Hematopoietic multipotent progenitor cell treated with erythropoietin and hydrocortisone succinate and interleukin-3 and kit ligand, for 6 days (in vitro differentiated cells): Measurements from ENCODE around the gene VAMP4.
A peak's percentile ranks its signal among the peaks of the same experiment; 100 is the strongest.

ENCODE experiments used
- DNase-seq: peaks from one replicate; pipeline ENCODE4 v3.0.0-alpha.2; 2015

Gene VAMP4, protein sequence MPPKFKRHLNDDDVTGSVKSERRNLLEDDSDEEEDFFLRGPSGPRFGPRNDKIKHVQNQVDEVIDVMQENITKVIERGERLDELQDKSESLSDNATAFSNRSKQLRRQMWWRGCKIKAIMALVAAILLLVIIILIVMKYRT

DNA sequence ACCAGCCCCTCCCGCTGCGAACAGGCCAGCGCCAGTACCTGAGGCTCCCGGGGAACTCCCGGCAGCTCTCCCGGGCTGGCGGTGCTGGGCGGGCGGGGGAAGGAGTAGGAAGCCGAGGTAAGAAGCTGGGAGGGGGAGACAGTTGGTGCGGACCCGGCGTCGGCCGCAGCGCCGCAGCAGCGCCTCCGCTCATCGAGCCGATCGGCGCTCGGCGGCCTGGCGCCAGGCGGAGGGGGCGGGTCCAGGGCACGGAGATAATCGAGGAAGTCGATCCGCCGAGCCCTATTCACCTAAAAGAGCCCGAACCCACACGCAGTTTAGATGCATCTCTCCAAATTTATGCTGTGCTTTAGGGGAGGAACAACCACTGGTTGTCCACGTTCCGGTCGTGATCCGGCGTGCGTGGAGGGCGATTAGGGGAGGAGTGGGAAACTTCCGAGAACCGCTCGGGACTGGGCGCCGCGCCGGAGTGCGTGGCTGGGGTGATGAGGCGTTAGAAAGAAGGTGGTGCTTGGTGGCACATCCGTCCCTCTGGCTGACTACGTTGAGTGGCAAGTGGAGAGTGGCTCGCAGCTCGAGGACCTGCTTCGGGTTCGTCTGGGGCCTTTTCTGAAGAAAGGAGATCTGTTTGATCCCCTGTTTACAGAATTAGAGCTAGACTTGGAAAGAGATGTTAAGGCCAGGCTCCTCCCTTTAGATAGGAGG lies at the start of gene VAMP4:
VAMP4 (minus strand) TSS at position 194 of the 705 bp plus-strand sequence. CDS start 3,651 bp downstream, outside the sequence.
- peak; percentile 93 for DNase-seq

DNA sequence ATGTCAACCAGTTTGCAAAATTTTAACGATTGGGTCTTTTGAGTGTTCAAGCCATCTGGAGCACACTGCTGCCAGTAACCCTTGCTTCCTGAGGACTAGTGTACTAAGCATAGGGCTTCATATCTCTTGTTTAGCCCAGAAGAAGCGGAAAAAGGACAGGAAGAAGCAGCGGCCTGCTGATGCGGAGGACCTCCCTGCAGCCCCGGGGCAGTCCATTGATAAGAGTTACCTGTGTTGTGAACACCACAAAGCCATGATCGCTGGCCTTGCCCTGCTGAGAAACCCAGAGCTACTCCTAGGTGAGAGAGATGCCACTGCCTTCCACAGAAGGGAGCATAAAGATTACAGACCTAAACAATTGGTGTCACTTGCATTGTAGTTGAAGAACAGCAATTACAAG lies 48.5 kb upstream of the VAMP4 start:
- no peak for DNase-seq

DNA sequence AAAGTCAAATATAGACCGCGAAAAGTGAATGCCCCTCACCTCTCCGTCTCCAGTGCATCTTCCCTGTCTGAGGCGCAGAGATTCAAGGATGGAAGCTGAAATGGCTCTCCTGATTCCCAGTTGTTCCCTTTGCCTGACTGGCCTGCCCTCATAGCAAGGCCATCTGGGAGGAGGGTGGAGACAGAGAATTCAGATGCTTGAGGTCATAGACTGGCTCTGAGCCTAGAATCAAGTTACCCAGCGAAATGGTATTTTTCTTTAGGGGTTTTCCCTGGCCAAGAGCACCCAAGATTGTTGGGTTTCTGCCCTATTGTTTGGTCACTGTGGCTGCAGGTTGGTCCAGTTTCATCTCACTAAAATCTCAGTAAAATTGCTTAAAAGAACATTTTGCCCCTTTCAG lies 46.8 kb upstream of the VAMP4 start:
- DNase-seq, result no peak

DNA sequence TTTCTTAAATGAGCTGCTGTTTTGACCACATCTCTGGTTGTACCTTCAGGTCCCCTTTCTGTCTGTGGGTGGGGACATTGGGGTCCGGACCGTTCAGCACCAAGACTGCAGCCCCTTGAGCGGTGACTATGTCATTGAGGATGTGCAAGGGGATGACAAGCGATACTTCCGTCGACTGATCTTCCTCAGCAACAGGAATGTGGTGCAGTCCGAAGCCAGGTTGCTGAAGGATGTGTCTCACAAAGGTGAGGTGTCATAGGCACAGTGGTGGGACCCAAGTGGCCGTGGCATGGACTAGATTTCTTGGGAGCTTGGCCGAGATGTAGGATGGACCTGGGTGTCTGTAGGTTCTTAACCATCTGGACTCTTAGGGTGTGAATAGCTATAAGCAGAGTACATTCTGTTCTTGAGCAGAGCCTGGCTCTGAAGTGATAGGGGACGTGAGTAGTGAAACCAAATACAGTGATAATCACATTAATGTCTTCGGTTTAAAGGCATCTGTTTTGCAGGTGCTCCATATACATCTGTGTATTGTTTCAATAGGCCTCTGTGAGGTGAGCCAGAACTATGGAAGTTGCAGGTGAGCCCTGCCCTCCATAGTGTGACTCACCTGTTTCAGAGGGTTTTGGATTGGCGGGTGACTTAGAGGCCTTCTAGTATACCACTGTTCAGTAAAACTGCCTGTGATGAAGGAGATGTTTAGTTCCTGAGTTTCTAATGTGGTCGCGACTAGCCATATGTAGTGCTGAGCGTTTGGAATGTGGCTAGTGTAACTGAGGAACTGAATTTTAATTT lies 46.0 kb upstream of the VAMP4 start:
- no peak for DNase-seq

DNA sequence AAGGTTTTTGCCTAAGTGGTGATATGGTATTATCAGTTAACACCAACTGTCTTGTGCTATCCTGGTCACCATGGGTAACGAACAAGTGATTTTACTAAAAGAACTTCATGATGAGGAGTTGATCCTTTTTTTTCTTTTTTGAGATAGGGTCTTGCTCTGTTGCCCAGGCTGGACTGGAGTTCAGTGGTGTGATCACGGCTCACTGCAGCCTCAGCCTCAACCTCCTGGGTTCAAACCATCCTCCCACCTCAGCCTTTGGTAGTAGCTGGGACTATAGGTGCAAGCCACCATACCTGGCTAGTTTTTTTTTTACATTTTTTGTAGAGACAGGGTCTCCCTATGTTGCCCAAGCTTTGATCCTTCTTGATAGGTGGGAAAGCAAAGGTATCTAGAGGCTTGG lies 44.7 kb upstream of the VAMP4 start:
- DNase-seq, result no peak

DNA sequence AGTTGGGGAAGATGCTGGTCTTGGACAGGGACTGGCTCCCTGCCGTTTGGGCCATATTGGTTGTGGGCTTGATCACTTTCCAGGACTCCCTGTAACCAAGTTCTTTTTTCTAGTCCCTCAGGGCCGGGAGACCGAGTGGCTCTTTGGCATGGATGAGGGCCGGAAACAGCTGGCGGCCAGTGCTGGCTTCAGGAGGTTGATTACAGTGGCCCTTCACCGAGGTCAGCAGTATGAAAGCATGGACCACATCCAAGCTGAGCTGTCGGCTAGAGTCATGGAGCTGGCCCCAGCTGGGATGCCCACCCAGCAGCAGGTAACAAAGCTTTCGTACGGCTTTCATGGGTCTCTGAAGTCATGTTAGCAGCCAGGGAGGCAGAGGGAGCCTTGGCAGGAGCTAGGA lies 43.9 kb upstream of the VAMP4 start:
- DNase-seq, result no peak

DNA sequence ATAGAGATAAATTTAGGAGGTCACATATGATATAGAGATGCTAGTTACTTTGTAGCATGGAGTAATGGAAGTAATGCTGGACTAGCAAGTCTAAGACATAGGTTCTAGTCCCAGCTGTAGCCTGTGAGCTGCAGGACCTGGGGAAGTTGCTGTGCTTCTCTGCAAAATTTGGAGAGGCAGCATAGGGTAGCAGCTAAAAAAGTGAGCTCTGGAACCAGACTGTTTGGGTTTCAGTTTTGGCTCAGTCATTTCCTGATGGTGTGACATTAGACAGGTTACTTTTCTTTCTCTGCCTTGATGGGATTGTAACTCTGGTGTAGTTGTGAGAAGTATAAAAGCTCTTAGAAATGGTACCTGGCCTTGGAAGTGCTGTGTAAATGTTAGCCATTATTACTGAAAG lies 42.9 kb upstream of the VAMP4 start:
- no peak for DNase-seq

DNA sequence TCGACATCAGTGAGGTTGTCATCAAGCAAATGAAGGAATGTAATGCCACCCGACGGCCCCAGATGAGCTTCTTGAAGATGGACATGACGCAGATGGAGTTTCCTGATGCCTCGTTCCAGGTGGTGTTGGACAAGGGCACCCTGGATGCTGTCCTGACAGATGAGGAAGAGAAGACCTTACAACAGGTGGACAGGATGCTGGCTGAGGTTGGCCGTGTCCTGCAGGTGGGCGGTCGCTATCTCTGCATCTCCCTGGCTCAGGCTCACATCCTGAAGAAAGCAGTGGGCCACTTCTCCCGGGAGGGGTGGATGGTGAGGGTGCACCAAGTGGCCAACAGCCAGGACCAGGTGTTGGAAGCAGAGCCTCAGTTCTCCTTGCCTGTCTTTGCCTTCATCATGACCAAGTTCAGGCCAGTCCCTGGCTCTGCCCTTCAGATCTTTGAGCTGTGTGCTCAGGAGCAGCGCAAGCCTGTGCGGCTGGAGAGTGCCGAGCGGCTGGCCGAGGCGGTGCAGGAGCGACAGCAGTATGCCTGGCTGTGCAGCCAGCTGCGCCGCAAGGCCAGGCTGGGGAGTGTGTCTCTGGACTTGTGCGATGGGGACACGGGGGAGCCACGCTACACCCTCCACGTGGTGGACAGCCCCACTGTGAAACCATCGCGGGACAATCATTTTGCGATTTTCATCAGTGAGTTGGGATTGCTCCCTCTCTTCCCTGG lies 42.1 kb upstream of the VAMP4 start:
- no peak for DNase-seq

DNA sequence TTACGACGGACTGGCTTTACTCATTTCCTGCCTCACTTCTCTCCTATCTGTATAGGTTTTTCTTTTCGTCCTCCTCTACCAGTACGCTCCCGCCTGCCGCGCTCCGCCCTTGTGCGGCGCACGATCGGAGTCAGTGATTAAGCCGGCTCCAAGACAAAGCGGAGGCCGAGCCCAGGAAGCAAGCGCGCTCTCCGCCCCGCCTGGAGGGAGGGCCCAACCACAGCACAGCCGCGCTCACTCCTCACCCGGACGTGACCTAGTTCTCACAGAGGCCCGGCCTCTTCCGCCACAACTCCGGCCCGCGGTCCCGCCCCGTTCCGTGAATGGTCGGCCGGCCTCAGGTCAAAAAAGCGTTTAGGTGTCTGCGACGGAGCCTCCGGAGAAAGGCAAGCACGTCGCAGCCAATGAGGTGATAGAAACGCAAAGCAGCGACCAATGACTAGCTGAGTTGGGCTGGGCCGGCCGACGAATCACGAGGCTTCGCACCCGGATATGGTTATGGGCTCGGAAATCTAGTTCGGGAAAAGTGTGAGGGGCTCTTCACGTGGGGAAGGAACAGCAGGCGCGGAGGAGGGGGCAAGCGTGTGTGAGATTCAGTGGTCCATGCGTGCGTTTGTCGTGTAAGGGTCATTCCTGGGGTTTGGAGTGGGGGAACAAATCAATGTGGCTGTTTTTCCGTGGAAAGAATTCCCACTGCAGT lies 39.5 kb upstream of the VAMP4 start, which contains the start of gene METTL13:
METTL13 (plus strand) TSS at position 485 of the 700 bp plus-strand sequence. CDS start 308 bp downstream, outside the sequence.
- DNase-seq, result peak; percentile 99

DNA sequence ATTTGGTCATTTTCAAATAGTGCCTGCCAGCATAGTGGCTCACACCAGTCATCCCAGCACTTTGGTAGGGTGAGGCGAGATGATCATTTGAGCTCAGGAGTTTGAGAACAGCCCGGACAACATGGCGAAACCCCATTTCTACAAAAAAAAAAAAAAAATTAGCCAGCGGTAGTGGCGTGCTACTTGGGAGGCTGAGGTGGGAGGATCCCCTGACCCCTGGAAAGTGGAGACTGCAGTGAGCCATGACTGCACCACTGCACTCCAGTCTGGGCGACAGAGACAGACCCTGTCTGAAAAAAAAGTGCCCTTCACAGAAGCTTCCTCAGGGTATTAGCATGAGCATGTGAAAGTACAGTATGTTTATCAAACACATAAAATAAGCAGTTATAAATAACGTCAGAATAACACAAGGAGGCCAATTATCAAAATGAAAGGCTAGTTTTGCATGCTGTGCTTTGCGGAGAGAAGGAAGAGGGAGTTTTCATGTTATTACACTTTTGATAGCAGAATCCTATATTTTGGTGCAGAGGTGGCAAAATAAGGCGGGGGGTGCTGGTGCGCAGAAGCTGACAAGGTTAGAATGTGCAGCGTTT lies 38.8 kb upstream of the VAMP4 start:
- no peak for DNase-seq

DNA sequence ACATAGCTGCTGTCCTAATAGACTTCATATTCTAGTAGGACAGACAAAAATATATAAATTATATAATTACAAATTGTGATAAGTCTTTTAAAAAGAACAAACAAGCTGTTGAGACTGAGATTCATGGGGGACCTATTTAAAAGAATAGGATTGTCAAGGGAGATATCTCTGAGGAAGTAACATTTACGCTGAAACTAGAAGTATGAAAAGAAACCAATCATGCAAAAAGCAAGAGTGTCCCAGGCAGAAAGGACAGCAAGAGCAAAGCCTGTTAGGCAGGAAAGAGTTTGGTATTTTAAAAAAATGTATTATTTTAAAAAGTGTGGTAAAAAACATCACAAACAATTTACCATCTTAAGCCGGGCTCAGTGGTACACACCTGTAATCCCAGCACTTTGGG lies 30.4 kb upstream of the VAMP4 start:
- no peak for DNase-seq

DNA sequence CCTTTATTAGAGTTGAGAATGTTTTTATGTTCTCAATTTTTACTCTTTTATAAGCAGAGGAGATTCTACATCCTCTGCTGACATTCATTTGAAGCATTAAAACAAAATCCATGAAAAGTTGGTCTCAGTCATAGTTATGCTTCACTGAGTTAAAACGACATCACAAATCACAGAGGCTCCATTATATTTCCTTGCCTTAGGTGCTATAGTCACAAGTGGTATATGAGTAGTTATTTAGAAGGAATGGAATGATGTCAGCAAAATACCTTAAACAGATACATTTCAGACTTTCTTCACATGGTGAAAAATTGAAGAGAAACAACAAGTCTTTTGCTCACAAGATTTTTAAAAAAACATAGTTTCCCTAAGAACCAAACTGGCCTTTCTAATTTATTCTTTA lies 27.9 kb upstream of the VAMP4 start:
- DNase-seq, result no peak

DNA sequence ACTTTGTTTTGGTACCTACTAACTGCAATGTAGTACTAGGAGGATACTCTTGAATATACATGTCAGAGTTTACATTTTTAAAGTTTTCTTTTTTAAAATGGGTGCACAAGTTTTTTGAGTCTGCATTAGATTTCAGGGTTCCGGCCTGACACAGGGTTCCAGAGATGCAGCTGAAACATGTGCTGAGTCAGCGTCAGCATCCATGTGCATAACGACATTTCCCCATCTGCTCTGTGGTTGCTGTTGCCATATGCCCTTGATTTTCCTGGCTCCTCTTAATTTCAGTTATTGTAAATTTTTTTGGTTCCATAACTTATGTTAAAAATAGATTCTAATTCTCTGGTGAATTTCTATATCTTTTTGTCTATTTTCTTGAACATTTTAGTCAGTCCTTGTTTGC lies 27.3 kb upstream of the VAMP4 start:
- no peak for DNase-seq

DNA sequence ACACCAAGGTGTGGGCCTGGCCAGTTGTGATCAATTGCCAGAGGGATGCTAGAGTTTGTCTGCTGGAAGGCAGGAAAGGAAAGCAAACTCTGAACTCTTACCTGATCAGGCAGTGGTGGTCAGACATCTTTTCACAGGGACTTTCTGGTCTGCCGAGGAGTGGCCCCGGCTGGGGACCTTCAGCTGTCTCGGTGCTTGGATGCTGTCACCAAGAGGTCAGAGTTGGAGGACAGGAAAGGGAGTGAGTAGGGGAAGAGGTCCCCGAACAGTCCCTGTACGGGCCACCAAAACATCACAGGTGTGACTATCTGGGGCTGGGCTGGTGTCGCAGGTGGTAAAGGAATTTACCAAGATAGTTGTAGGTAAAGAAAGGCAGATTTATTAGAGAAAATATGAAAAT lies 21.9 kb upstream of the VAMP4 start:
- no peak for DNase-seq

DNA sequence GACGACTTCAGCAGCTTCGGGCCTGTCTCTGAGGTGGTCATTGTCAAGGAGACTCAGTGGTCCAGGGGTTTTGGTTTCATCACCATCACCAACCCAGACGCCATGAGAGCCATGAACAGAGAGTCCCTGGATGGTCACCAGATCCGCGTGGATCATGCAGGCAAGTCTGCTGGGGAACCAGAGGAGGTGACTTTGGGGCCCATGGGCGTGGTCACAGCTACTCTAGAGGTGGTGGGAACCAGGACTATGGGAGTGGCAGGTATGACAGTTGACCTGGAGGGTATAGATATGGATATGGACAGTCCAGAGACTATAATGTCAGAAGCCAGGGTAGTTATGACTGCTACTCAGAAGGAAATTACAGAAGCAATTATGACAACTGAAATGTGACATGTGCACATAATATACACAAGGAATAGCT lies 20.3 kb upstream of the VAMP4 start:
- DNase-seq, result peak; percentile 87

DNA sequence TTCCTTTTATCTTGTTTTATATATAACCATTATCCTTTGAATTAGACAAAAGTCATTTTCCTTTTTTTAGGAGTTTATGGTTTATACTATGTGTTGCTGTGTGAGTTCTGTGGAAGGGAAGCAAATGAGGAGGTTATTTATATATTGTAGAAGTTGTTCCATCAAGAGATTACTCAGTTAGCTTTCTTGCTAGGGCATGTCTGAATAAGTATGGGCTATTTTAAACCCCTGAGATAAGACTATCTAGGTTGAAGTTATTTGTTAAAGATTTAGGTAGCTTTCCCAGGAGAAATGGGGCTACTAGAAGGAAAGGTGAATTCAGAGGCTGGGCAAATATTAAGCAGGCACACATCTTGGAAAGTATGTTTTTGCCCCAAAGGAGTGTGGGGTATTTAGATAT lies 16.1 kb upstream of the VAMP4 start:
- DNase-seq, result no peak

DNA sequence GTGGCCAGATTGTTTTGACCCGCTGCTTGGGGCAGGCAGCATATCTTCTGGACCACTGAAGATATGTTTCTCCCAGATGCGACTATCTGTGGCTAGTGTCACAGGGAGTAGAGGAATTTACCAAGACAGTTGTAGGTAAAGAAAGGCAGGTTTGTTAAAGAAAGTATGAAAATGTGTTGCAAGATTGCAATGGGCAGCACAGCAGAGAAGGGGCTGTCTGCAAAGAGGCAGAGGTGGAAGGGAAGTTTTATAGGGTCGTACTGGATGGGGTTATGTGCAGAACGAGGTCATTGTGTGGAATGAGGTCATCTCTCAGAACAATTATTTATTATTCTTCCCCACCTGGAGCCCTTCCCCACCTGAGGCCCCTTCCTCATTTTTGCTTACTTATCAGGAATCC lies 15.0 kb upstream of the VAMP4 start:
- DNase-seq, result no peak

DNA sequence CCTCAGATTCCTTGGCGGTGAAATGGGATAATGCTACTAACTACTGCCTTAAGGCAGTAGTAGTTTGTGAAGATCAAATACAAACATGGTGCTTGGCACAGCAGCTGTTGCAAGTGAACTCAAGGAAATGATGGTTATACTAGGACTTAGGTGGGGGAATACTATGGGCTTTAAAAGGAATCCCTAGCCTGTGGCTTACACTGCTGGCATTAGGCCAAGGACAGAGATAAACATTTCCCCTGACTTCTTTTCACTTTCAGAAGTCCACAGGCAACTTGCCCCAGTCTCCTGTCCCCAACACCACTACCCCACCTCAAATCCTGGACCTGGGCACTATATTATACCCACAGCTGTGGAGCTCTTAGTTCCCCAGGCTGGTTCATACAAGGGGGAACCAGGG lies 13.1 kb upstream of the VAMP4 start:
- DNase-seq, result peak; percentile 85

DNA sequence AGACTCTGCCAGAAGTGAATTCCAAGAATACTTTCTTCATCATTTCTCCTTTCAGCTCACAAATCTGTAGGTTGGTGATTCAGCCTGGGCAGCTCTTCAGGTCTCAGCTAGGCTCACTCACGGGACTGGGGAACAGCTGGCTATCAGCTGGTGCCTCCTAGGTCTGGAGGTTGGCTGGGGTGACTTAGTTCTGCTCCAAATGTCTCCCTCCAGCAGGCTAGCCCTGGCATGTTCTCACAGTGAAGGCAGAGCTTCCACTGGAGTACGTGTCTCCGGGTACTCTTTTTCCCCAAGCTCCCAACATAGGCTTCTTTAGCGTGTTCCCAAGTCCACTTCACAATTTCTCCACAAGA lies 12.5 kb upstream of the VAMP4 start:
- DNase-seq, result peak; percentile 37

DNA sequence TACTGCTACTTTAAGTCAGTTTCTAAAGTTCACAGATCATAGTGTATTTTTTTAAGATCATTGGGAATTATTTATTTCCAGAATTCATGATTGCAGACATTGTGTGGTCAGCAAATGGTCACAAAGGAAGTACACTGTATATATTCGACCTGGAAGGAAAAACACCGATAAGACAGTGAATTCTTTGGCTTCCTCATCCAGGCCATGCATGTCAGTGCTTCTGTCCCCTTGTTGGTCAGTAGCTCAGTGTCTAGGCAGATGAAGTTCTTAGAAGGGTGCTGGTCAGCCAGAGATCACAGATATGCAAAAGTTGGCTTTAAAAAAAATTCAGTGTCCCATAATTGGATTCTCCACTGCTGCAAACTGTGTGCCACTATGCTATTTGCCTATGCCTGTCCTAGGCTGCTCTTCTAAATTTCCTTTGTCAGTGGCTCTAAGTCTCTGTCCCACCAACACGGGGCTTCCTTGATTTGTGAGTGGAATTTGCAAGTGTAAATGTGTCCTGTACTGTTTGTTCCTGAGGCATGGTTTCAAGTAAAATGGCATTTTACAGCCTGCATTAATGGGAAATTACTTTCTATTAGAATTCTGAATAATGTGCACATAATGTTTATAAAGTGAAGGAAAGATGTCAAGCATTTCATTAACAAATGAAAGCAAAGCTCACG lies 12.0 kb upstream of the VAMP4 start:
- DNase-seq, result no peak

DNA sequence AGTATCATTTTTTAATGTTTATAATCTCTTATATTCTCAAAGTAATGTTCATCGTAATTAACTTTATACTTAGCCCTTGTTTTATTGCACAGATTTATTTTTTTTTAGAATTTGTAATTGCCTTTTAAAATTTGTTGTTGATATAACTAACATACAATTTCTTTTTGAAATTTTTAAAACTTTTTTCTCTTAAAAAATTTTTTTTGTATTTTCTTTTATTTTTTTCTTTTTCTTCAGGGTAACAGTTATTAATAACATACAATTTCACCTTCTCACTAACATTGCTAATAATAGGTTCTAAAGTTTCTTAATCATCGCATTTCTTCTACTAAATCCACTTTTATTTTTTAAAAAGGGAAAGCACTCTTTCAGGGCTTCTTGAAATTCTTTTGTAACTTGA lies 11.3 kb upstream of the VAMP4 start:
- DNase-seq, result no peak

DNA sequence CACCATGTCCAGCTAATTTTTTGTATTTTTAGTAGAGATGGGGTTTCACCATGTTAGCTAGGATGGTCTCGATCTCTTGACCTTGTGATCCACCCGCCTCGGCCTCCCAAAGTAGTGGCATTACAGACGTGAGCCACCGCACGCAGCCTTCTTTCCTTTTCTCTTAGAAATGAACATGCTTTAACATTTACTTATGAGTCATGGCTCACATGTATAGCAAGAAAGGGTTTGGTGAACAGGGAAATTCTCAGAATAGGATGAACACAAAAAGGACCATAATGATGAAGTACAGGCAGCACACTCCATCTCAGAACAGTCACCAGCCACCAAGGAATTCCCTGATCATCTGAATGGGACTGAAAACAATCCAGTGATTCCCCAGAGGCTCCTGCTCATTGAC lies 9.4 kb upstream of the VAMP4 start:
- DNase-seq, result no peak
